ENCODE data around the gene GPRC5D. TPM values are rescaled to one million over a fixed set of nuclear protein-coding genes. Genes with fewer than 3 reads are reported as not detected.

Gene GPRC5D
- total RNA-seq, 4 donors from 2014 or later: 2.2 to 97.6 (median 13.4) TPM; not detected in 1

GRCh38 chr12:12936983-12937491 is 14.9 kb downstream of the GPRC5D start:
- no peaks in the 10 kb centered on the region for H3K9me3 ChIP-seq
- no peak for DNase-seq (ENCODE audit: low spot score in 2 of 2)
- no peaks in the 10 kb centered on the region for H3K27me3 ChIP-seq
- no peaks in the 10 kb centered on the region for H3K36me3 ChIP-seq
- no peak for TF ChIP-seq POLR2AphosphoS5 (IDR thresholded peaks at IDR 0.05)
- TF ChIP-seq EP300 (IDR thresholded peaks at IDR 0.05): no peak
- no peak for TF ChIP-seq POLR2A (IDR thresholded peaks at IDR 0.05)
- no peak for TF ChIP-seq CTCF (IDR thresholded peaks at IDR 0.05)
- H3K4me1 ChIP-seq: no peaks in the 10 kb centered on the region
- no peak overlapping the region for H3K27ac ChIP-seq
- H3K4me3 ChIP-seq: no peak overlapping the region
- 94% methylated on average over 11 of the region's 11 CpGs for WGBS

- Histone ChIP-seq H3K9me3 (no peaks in the 10 kb centered on the region), H3K36me3 (no peaks in the 10 kb centered on the region), H3K4me3 (no peak overlapping the region), H3K4me1 (no peaks in the 10 kb centered on the region), H3K27me3 (no peaks in the 10 kb centered on the region), H3K27ac (no peak overlapping the region)
- no peak for TF ChIP-seq POLR2A (IDR thresholded peaks at IDR 0.05)
- no peak for TF ChIP-seq POLR2AphosphoS5 (IDR thresholded peaks at IDR 0.05)
- no peak for TF ChIP-seq CTCF (IDR thresholded peaks at IDR 0.05)
- no peak for TF ChIP-seq EP300 (IDR thresholded peaks at IDR 0.05)
- DNase-seq (ENCODE audit: low spot score in 2 of 2): no peak
- WGBS: 63% methylated on average over 8 of the region's 8 CpGs
Observed at GRCh38 chr12:12934556-12934955, 17.4 kb downstream of the GPRC5D start.

DNA sequence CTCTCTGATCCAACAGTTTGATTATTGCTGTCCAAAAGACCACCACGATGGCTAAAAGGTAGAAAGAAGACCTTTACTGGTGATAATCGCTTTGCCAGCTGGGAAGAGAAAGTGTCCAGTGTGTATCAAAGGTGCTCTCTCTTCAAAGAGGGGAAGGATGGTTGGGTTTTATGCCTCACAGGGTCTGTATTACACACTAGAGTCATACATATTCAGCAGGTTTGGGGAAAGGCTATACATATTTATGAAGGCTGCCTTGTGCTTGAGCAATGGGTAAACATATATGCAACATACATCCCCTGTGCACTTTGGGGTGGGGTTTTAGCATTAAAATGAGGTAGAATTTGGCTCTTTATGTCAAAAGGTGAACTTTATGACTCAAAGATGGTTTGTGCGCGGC is 18.2 kb downstream of the GPRC5D start:
- no peaks in the 10 kb centered on the region for H3K36me3 ChIP-seq
- H3K4me3 ChIP-seq: no peak overlapping the region
- DNase-seq (ENCODE audit: low spot score in 2 of 2): no peak
- H3K27ac ChIP-seq: no peak overlapping the region
- no peak for TF ChIP-seq EP300 (IDR thresholded peaks at IDR 0.05)
- TF ChIP-seq POLR2A (IDR thresholded peaks at IDR 0.05): no peak
- no peak for TF ChIP-seq CTCF (IDR thresholded peaks at IDR 0.05)
- TF ChIP-seq POLR2AphosphoS5 (IDR thresholded peaks at IDR 0.05): no peak
- no peaks in the 10 kb centered on the region for H3K27me3 ChIP-seq
- no peaks in the 10 kb centered on the region for H3K9me3 ChIP-seq
- H3K4me1 ChIP-seq: no peaks in the 10 kb centered on the region
- 94% methylated on average over 4 of the region's 4 CpGs for WGBS

DNA sequence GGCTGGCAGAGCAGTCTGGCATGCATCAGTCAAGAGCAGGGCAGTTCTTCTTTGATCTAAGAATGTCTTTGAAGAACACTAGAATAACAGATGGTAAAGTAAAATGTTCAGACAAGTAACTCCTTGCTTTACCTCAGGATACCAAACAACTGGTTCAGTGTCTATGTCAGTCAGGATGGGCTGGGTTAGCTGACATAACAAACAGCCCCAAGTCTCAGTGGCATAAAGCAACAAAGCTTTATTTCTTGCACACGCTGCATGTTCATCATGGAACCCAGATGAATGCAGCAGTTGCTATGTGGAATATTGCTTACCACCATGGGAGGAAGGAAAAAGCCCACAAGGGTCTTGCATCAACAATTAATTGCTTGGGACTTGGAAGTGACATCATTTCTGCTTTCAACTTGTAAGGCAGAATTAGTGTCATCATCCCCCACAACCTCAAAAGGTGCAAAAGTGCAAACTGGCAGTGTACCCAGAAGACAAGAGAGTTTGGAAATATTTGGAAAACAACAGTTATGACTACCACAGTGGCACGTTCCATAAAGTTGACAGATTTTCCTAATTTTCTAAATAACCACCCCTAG is 21.2 kb downstream of the GPRC5D start:
- DNase-seq (ENCODE audit: low spot score in 2 of 2): no peak
- Histone ChIP-seq H3K4me1 (no peaks in the 10 kb centered on the region), H3K27me3 (no peaks in the 10 kb centered on the region), H3K4me3 (no peak overlapping the region), H3K9me3 (no peaks in the 10 kb centered on the region), H3K36me3 (no peaks in the 10 kb centered on the region), H3K27ac (no peak overlapping the region)
- WGBS: 65% methylated on average over 2 of the region's 2 CpGs
- TF ChIP-seq POLR2AphosphoS5 (IDR thresholded peaks at IDR 0.05): no peak

DNA sequence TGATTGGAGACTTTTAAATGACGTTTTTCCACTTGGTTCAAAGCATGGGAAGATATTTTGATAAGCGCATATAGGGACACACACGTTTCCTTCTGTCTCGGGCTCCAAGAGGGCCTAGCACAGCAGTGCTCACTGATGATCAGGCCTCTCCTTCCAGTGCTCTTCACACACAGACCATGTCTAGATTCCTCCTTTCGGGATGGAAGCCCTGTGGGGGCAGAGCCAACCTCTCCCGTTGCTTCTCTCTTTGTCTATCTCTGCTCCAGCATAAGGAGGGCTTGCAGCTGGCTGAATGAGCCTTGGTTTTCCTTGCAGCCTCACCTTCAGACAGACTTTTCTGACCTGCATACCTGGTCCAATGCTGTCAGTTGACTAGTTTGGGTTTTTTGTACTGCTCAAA is 22.3 kb downstream of the GPRC5D start:
- Histone ChIP-seq H3K4me1 (no peaks in the 10 kb centered on the region), H3K27me3 (no peaks in the 10 kb centered on the region), H3K27ac (no peak overlapping the region), H3K4me3 (no peak overlapping the region), H3K36me3 (no peaks in the 10 kb centered on the region), H3K9me3 (no peaks in the 10 kb centered on the region)
- TF ChIP-seq POLR2AphosphoS5 (IDR thresholded peaks at IDR 0.05) (no peak), POLR2A (IDR thresholded peaks at IDR 0.05) (no peak), CTCF (IDR thresholded peaks at IDR 0.05) (no peak), EP300 (IDR thresholded peaks at IDR 0.05) (no peak)
- DNase-seq (ENCODE audit: low spot score in 2 of 2): no peak
- WGBS: 97% methylated on average over 6 of the region's 6 CpGs
